GM12878 (cell line): ENCODE measurements around the gene GJA4. TPM values are rescaled to one million over a fixed set of nuclear protein-coding genes. Genes with fewer than 3 reads are reported as not detected.
A peak's percentile ranks its signal among the peaks of the same experiment; 100 is the strongest.

Experiments
- ATAC-seq: fragments of 200-7000 bp; cut with Tn5 transposase; 3 replicates; pipeline ENCODE4 v1.9.1; 2020; ENCODE audit warnings: mild to moderate bottlenecking, moderate library complexity
- BruUV-seq: library from RNA; stranded (reverse); fragments of 400-500 nt; replicated peaks from 2 replicates; lab custom pipeline; 2021; lab: Mats Ljungman, UMichigan
- CTCF ChIA-PET: fragments of 300-600 bp; sonication (Branson Sonifier 250); formaldehyde crosslinking; extraction: SDS; loops from one replicate; lab custom pipeline; 2021; ENCODE audit warnings: inconsistent platforms; lab: Yijun Ruan, JAX
- POLR2A ChIA-PET: fragments of 350-600 bp; formaldehyde crosslinking; extraction: SDS; loops from one replicate; lab custom pipeline; 2021; ENCODE audit warnings: inconsistent platforms; lab: Charles Lee
- RAD21 ChIA-PET: fragments of 300-600 bp; sonication (Branson Sonifier 250); formaldehyde crosslinking; loops from one replicate; lab custom pipeline; 2023; ENCODE audit warnings: antibody characterized with exemption; ENCODE audit not compliant: unreplicated experiment; lab: Charles Lee
- SMC1A ChIA-PET: fragments of 300-600 bp; sonication (Branson Sonifier 250); formaldehyde crosslinking; loops from one replicate; lab custom pipeline; 2023; ENCODE audit not compliant: unreplicated experiment, uncharacterized antibody; lab: Charles Lee
- DNase-seq: peaks from one replicate; pipeline ENCODE4 v3.0.0-alpha.2; 2011; ENCODE audit warnings: low read depth, low spot score
- FAIRE-seq: peaks from 3 replicates; lab custom pipeline; 2011; peaks lifted over from hg19 to GRCh38; lab: Jason Lieb, UNC
- H2AFZ ChIP-seq: 2 replicates; pipeline ENCODE4 v1.6.0; 2011; ENCODE audit warnings: low read depth, low read length, control low read depth; ENCODE audit not compliant: control insufficient read depth
- H3K27ac ChIP-seq: 2 replicates; pipeline ENCODE4 v1.5.1; 2011; ENCODE audit warnings: control low read depth; ENCODE audit not compliant: control insufficient read depth, insufficient read depth
- H3K27me3 ChIP-seq, 2 experiments: replicated peaks in 1 of 2; 2 replicates each; pipeline versions ENCODE4 v1.6.0 to v1.6.1; 2011; ENCODE audit warnings: low read length in 1 of 2; ENCODE audit not compliant: control insufficient read depth in 2 of 2, insufficient read depth in 2 of 2
- H3K36me3 ChIP-seq, 2 experiments: 2 replicates each; pipeline ENCODE4 v1.5.1; 2011; ENCODE audit warnings: low read length in 1 of 2; ENCODE audit not compliant: control insufficient read depth in 2 of 2, insufficient read depth in 2 of 2
- H3K4me1 ChIP-seq: 2 replicates; pipeline ENCODE4 v1.6.1; 2011; ENCODE audit warnings: mild to moderate bottlenecking, low read length, moderate library complexity, mixed read lengths; ENCODE audit not compliant: control insufficient read depth, insufficient read depth
- H3K4me2 ChIP-seq: 2 replicates; pipeline ENCODE4 v1.6.0; 2011; ENCODE audit warnings: control low read depth; ENCODE audit not compliant: control insufficient read depth, insufficient read depth
- H3K4me3 ChIP-seq: fragments of 200-600 bp; sonication (generic); 2 replicates; pipeline ENCODE4 v1.5.1; 2016
- H3K79me2 ChIP-seq: 2 replicates; pipeline ENCODE4 v1.6.0; 2011; ENCODE audit warnings: low read length; ENCODE audit not compliant: control insufficient read depth, insufficient read depth
- H3K9ac ChIP-seq: 2 replicates; pipeline ENCODE4 v1.8.0; 2011; ENCODE audit warnings: low read length, control low read depth, mixed read lengths; ENCODE audit not compliant: control insufficient read depth, insufficient read depth
- H3K9me3 ChIP-seq: replicated peaks from 3 replicates; pipeline ENCODE4 v1.5.1; 2011; ENCODE audit warnings: mild to moderate bottlenecking, low read length; ENCODE audit not compliant: control insufficient read depth, insufficient read depth
- H4K20me1 ChIP-seq: 2 replicates; pipeline ENCODE4 v1.6.0; 2011; ENCODE audit not compliant: control insufficient read depth, insufficient read depth
- POLR2AphosphoS2 ChIP-seq: IDR thresholded peaks from 2 replicates; pipeline ENCODE4 v1.6.1; 2011; ENCODE audit warnings: low read depth, mild to moderate bottlenecking, low read length, improper control_type of control experiment, moderate library complexity
- SUPT20H ChIP-seq: IDR thresholded peaks from 2 replicates; pipeline ENCODE4 v1.6.1; 2011; ENCODE audit warnings: low read depth, mild to moderate bottlenecking, low read length, moderate library complexity, borderline replicate concordance; ENCODE audit not compliant: control insufficient read depth
- TCF7 ChIP-seq: IDR thresholded peaks from 2 replicates; pipeline ENCODE4 v1.6.1; 2014; ENCODE audit warnings: antibody characterized with exemption, borderline replicate concordance
- ZNF217 ChIP-seq: fragments of 450-650 bp; IDR thresholded peaks from 2 replicates; pipeline ENCODE4 v1.6.1; 2017; ENCODE audit warnings: antibody characterized with exemption, mild to moderate bottlenecking
- WGBS: methylation state at CpG from one replicate; pipeline ENCODE4 v1.1.6; 2016; ENCODE audit warnings: low lambda C conversion rate; ENCODE audit not compliant: insufficient replicate concordance, insufficient coverage; ENCODE audit errors: missing lambda C conversion rate; 5-methylcytosine and 5-hydroxymethylcytosine counted together
- in situ Hi-C: fragments of 300-500 bp; cut with MboI; formaldehyde crosslinking; loops from 9 replicates; pipeline ENCODE4 v1.14.3; 2018; ENCODE audit warnings: mixed read lengths
- intact Hi-C: fragments of 100-400 bp; cut with micrococcal nuclease; formaldehyde crosslinking; loops from one replicate; pipeline ENCODE4 v1.14.2; 2022; ENCODE audit not compliant: unreplicated experiment
- polyA plus RNA-seq, 11 experiments: library from polyadenylated mRNA; depleted of rRNA in 4 of 11; unstranded in 6 of 11; stranded (reverse) in 5 of 11; fragments of >200 nt; fragmentation: Nextera tagmentation in 4 of 11; fragmentation: Illumina TruSeq in 1 of 11; extraction: Ambion mirVana in 4 of 11; extraction: Trizol in 1 of 11; gene quantifications; 1 replicate in 1 of 11; 2 replicates in 10 of 11; pipeline versions ENCODE4 v1.2.1 to v1.2.3, GENCODE V29; 2011 to 2016; ENCODE audit warnings: inconsistent platforms in 2 of 11, missing spikeins in 2 of 11, low read depth in 1 of 11
- total RNA-seq, 4 experiments: library from RNA; depleted of rRNA in 3 of 4; stranded (reverse); fragments of >200 nt in 3 of 4; fragmentation: Illumina TruSeq in 1 of 4; extraction: Trizol in 1 of 4; gene quantifications; 2 replicates each; pipeline versions ENCODE4 v1.2.1 to v1.2.3, GENCODE V29; 2013 to 2021
- TF ChIP-seq, protein P1 (sequence below): fragments of 450-650 bp; IDR thresholded peaks from 2 replicates; pipeline ENCODE4 v1.6.1; 2016; ENCODE audit warnings: mild to moderate bottlenecking

Gene GJA4
- total and polyA plus RNA-seq, 10 of the 15 experiments (the other 5 are each of a cell fraction or from before 2014, with no cell fraction given), result 0.09 to 0.18 TPM; not detected in 8

DNA sequence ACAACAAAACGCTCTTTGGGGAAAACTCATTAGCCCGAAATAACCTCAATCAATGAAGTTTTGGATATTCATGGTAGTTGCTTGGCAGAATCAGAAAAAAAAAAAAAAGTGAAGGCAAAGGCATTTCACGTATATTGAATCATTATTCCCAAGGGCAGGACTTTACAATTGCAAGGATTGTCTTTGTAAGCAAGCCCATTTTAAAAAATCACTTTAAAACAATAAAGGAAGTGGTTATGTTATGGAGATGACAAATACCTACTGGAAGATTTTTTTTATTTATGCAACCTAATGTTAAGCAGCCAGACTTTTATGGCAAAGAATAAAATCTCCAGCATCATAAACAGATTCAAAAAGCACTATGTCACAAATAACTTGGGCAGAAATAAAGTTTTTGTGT lies 23.9 kb upstream of the GJA4 start:
- H3K4me3 ChIP-seq, result no peak overlapping the region
- H2AFZ ChIP-seq, result no peak overlapping the region
- no peaks in the 10 kb centered on the region for H3K36me3 ChIP-seq
- POLR2A ChIA-PET, result no interaction called here
- in situ Hi-C loops, result no loop called here
- no peak for TF ChIP-seq SUPT20H
- no peak for TF ChIP-seq ZNF217
- no peak for TF ChIP-seq TCF7
- TF ChIP-seq, all 136 proteins: peak for 0
- WGBS, result 0% methylated on average over 3 of the region's 3 CpGs
- CTCF ChIA-PET, result no interaction called here
- no peaks in the 10 kb centered on the region for H3K79me2 ChIP-seq
- H3K27me3 ChIP-seq, result no peaks in the 10 kb centered on the region
- SMC1A ChIA-PET, result no interaction called here
- H3K4me2 ChIP-seq, result no peak overlapping the region
- RAD21 ChIA-PET, result no interaction called here
- no peak overlapping the region for H3K27ac ChIP-seq
- DNase-seq, result no peak
- H4K20me1 ChIP-seq, result no peaks in the 10 kb centered on the region
- BruUV-seq, result no TSS peak
- no peak for ATAC-seq
- H3K9ac ChIP-seq, result no peak overlapping the region
- FAIRE-seq, result no peak
- H3K4me1 ChIP-seq, result no peaks in the 10 kb centered on the region
- intact Hi-C loops, result no loop called here
- no peaks in the 10 kb centered on the region for H3K9me3 ChIP-seq

DNA sequence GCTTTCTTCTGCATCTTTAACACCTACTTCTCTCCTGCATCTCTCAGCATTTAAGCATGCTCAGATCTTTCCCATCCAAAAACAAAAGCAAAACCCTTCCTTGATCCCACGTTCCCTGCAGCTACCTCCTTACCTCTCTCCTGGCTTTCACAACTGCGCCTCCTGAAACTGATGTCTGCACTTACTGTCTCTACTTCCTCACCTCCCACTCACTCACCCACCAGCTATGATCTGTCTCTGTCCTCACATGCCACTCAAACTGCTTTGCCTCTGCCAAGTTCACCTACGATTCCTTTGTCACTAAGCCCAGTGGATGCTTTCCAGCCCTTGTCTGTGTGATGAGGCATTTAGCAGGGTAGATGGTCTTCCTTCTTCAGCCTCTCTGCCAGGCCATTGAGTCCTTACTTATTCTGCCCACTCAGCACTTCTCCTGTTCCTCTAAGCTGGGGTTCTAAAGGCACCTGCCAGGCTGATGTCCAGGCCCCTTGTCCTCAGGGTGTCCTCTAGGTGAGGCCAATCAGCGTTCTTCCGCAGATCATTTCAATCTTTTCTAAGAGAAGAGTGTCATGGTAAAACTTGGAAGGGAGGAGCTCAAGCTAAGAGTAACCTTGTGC lies 21.8 kb upstream of the GJA4 start:
- Histone ChIP-seq H3K4me2 (no peak overlapping the region), H4K20me1 (no peaks in the 10 kb centered on the region), H3K9me3 (no peaks in the 10 kb centered on the region), H3K27me3 (no peaks in the 10 kb centered on the region; a peak in 1 of 4 replicates), H3K4me3 (no peak overlapping the region), H3K79me2 (no peaks in the 10 kb centered on the region), H3K27ac (no peak overlapping the region), H3K36me3 (no peaks in the 10 kb centered on the region), H3K9ac (no peak overlapping the region), H3K4me1 (no peaks in the 10 kb centered on the region), H2AFZ (no peak overlapping the region)
- FAIRE-seq (no peak), DNase-seq (no peak), ATAC-seq (no peak)
- TF ChIP-seq, protein P1, sequence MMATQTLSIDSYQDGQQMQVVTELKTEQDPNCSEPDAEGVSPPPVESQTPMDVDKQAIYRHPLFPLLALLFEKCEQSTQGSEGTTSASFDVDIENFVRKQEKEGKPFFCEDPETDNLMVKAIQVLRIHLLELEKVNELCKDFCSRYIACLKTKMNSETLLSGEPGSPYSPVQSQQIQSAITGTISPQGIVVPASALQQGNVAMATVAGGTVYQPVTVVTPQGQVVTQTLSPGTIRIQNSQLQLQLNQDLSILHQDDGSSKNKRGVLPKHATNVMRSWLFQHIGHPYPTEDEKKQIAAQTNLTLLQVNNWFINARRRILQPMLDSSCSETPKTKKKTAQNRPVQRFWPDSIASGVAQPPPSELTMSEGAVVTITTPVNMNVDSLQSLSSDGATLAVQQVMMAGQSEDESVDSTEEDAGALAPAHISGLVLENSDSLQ, result peak; percentile 56
- no peak for TF ChIP-seq POLR2AphosphoS2
- intact Hi-C loops (no loop called here), in situ Hi-C loops (no loop called here)
- ChIA-PET CTCF (interaction anchor here (1.0 kb wide), 1 partner anchor 8 kb away, joined by 3 read pairs; no protein-coding TSS in a partner anchor), SMC1A (no interaction called here), POLR2A (interaction anchor here (0.6 kb wide), 1 partner anchor 1816 kb away, joined by 3 read pairs; no protein-coding TSS in a partner anchor), RAD21 (no interaction called here)
- no TSS peak for BruUV-seq
- WGBS, result 43% methylated on average over 5 of the region's 5 CpGs
